Activated CD4-positive, alpha-beta T cell treated with anti-CD3 and anti-CD28 coated beads for 24 hours (primary cell): ENCODE measurements around the gene MAFF.
A peak's percentile ranks its signal among the peaks of the same experiment; 100 is the strongest.
"Not testable (repeated sequence)": the region's sequence is repeated elsewhere in the genome, so short reads cannot be mapped to it uniquely, and the experiment has no call there.

Experiments
- DNase-seq, 2 donors: peaks; one replicate each; pipeline ENCODE4 v3.0.0-alpha.2; 2020; ENCODE audit warnings: low read depth in 2 of 2

The MAFF gene

DNA sequence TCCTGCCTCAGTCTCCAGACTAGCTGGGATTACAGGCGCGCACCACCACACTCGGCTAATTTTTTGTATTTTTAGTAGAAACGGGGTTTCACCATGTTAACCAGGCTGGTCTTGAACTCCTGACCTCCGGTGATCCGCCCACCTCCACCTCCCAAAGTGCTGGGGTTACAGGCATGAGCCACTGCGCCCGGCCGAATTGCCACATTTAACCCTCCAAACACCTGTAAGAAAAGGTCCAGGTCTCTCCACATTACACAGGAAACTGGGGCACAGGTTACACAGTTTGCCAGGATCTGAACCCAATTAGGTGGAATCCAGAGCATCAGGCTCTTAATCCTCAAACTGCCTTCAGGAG lies 24.2 kb upstream of the MAFF start:
- not testable (repeated sequence) for DNase-seq

DNA sequence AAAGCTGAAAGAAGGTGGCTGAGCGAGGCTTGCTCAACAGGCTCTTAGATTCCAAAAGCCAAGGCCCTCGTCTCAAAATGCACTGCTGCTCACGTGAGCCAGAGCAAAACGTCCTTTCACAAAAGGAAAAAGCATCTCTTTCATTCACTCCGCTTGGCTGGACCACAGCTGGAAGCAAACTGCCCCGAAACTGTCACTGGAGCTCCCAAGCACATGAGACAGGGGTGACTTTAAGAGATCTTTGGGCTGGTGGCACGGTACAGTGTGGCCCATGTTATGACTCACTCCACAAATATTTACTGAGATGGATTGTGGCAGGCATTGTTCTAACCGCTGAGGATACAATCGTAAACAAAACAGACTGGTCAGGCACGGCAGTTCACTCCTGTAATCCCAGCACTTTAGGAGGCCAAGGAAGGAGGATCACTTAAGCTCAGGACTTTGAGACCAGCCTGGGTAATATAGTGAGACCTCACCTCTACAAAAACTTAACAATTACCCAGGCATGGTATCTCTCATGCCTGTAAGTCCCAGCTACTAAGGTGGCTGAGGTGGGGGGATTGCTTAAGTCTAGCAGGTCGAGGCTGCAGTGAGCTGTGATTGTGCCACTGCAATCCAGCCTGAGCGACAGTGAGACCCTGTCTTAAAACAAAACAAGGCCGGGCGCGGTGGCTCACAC lies 23.7 kb upstream of the MAFF start:
- no peak for DNase-seq

DNA sequence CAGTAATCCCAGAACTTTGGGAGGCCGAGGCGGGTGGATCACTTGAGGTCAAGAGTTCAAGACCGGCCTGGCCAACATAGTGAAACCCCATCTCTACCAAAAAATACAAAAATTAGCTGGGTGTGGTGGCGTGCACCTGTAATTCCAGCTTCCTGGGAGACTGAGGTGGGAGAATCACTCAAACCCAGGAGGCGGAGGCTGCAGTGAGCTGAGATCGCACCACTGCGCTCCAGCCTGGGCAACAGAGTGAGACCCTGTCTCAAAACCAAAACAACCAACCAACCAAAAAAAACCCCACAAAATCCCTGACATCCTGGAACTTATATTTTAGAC lies 23.2 kb upstream of the MAFF start:
- not testable (repeated sequence) for DNase-seq

DNA sequence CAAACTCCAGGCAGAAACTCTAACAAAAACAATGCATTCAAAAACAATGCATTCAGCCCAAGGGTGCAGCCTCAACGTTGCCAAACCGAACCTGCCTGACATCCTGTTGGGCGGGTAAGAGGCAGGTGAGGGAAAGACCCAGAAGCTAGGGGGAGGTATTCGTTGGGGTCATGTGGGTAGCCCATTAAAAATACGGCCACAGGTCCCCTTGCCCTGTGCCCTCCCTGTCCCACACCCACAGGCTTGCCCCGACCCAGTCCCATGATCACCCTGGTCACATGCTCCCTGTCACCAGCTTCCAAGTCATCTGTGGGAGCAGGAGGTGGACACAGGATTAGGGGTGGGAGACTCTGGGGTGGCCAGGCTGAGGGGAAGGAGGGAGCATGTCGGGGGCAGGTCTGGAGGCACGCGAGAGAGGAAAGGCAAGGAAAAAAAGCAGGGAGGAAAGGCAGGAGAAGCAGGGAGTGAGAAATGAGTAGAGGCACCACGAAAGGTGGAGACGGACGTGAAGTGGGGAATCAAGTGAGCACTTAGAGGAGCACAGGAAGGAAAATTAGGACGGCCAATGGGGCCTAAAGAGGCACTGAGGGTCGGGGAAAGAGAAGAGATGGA lies 20.8 kb upstream of the MAFF start:
- no peak for DNase-seq

DNA sequence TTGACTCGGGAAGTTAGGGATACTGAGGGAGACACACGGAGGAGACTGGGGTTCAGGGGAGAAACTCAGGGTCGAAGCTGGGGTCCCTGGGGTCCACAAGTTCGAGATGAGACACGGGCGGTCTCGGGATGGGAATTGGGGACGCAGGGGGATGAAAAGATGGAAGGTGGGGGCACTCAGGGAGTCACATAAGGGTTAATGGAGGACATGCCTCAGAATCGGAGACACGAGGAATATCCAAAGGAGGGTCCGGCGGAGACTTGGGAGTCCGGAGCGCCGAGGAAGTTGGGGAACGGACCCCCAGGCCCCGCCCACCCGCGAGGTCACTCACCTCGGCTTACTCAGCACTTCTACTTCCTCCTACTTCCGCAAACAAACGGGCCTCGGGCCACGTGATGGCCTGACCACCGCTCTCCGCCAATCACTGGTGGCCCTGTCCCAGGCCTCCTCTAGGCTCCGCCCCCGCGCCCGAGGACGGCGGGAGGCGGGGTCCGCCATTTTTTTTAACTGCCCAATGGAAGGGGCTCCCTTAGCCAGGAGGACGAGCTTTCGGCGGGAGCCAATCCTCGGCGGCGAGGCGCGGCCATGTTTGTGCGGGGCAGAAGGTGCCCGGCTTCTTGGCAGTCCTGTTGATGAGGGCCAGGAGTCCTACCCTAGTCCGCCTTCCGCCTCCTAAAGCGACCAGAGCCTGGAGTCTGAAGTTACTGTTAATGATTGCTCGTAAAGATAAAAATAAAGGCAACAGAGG lies 20.2 kb upstream of the MAFF start, which contains the start of gene PLA2G6:
Gene PLA2G6 (minus strand): TSS at position 378 of the 748 bp plus-strand sequence. CDS start 12,404 bp downstream, outside the sequence.
- DNase-seq = peak; percentile 94 to 95

DNA sequence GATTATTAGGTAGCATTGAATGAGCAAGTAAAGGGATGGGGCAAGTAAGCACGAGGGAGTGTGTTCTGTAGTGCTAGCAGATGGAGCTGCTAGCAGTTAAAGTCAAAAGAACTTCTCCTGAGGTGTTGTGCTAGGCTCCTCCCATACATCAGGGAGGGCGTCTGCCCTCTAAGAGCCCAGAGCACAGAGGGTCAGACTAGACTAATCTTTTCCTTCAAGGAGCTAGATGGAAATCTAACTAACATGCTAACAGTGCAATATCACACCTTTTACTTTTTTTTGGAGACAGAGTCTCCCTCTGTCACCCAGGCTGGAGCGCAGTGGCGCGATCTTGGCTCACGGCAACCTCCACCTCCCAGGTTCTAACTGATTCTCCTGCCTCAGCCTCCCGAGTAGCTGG lies 17.0 kb upstream of the MAFF start:
- no peak for DNase-seq

DNA sequence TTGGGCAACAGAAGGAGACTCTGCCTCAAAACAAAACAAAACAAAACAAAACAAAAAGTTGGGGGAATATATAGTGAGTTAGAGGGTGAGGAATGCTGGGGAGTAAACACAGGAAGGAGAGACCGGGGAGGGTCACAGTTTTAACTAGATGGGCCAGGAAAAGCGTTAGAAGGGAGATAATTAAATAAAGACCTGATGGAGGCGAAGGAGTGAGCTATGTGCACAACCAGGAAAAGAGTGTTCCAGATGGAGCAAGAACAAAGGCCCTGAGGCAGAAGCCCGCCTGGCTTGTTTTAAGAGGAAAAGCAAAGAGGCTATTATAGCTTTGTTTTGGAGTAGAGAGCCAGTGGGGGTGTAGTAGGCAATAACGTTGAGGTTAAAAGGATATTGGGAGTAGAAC lies 15.4 kb upstream of the MAFF start:
- DNase-seq = no peak

DNA sequence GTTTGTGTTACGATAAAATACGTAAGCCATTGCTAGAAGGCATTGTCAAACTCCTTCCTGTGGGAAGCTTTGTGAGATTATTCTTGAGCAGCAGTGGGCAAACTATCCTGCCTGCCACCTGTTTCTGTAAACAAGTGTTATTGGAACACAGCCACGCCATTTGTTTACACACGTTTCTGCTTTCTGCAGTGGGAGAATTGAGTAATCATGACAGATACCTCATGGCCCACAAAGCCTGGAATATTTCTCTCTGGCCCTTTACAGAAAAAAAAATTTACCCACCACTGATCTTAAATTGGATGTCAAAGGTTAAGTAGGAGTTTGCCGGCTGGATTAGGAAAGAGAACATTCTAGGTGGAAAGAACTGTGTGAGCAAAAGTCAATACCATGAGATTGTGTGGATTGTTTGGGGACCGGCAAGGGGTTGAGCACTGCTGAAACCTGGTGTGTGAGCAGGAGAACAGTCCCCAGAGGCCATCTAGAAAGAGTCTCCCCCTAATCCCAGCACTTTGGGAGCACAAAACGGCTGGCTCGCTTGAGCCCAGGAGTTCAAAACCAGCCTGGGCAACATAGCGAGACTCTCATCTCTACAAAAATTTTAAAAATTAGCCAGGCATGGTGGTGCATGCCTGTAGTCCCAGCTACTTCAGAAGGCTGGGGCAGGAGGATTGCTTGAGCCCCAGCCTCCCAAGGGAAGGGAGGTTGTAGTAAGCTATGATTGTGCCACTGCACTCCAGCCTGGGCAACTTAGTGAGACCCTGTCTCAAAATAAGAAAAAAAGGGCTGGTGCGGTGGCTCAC lies 14.2 kb upstream of the MAFF start:
- DNase-seq = no peak

DNA sequence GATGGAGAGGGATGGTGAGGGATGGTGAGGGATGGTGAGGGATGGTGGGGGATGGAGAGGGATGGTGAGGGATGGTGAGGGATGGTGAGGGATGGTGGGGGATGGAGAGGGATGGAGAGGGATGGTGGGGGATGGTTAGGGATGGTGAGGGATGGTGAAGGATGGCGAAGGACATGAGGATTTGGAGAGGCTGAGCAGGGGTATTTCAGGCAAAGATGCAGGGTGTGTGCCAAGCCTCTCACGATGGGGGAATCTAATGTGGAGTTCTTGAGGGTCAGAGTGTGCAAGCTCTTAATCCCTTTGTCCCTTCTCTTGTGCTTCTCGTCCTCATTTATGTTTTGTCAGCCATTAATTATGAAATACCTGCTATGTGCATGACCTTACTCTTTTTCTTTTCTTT lies 12.7 kb upstream of the MAFF start:
- DNase-seq = no peak

DNA sequence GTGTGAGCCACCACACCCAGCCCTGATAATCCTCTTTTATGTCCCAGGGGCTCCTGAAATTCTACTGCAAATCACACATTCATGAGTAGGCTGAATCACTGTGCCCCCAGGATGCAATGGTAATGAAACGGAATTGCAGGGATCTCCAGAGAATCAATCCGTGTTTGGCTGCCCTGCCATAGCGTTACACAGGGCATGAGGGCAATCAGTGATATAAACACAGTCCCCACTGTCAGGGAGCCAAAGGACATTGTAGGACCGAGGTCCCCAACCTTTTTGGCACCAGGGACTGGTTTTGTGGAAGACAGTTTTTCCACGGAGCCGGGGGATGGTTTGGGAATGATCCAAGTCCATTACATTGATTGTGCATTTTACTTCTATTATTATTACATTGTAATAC lies 11.2 kb upstream of the MAFF start:
- no peak for DNase-seq

DNA sequence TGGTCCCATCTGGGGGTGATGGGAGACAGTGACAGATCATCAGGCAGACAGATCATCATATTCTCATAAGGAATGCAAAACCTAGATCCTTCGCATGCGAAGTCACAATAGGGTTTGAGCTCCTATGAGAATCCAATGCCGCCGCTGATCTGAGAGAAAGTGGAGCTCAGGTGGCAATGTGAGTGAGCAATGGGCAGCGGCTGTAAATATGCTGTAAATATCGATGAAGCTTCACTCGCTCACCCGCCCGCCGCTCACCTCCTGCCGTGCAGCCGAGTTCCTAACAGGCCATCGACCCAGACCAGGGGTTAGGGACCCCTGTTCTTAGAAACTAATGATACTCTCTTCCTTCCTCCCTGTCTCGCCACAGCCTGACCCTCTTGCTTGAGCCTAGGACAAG lies 10.7 kb upstream of the MAFF start:
- no peak for DNase-seq

DNA sequence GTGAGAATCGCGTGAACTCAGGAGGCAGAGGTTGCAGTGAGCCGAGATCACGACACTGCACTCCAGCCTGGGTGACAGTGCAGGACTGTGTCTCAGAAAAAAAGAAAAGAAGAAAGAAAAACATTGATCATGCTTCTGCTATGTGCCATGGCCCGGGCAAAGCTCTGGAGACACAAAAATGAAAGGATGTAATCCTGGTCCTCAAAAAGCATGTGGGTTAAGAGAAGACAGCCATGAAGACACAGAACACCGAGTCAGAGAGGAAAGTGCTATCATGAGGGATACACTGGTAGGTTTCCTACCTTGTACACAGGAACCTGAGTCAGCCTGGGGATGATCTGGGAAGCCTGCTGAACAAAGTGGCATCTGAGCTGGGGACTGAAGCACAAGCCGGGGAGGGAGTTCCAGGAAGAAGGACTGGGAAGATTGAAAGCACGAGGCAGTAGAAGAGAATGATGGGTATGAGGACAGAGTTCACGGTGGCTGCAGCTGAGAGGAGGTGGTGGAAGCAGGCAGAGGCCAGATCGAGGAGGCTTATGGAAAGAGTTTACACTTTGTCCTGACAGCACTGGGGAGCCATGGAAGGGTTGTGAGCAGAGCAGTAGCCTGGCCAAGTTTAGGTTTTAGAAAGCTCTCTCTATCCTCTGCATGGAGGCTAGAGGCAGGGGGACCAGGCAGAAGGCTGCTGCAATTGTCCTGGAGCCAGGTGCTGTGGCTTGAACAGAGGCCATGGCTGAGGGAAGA lies 9.9 kb upstream of the MAFF start:
- DNase-seq = no peak

DNA sequence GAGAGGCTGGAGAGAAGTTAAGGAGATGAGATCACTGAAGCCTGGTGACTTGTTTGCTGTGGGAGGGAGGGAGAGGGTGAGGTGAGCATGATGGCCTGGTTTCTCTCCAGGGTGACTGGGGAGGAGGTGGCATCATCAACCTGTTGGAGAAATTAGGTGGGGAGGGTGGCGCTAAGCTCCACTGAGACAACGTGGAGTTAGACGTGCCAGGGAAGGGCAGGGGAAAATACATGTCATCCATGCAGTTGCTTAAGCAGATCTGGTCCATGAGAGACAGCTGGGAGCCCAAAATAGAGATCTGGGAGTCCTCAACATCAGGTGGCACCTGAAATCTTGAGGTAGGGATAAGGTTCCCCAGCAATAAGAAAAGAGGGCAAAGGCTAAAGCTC lies 9.3 kb upstream of the MAFF start:
- no peak for DNase-seq

DNA sequence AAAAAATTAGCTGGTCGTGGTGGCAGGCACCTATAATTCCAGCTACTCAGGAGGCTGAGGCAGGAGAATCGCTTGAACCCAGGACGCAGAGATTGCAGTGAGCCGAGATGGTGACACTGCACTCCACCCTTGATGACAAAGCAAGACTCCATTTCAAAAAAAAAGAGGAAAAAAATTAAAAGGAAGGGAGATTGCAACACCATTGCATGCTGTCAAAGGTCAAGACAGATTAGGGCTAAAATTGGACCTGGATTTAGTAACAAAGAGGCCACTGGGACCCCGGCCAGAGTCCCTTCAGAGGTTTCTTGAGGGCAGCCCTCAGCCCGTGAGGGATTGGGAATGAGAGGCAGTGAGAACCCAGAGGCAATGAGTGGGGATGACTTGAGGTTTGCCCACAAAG lies 8.2 kb upstream of the MAFF start:
- DNase-seq = no peak

DNA sequence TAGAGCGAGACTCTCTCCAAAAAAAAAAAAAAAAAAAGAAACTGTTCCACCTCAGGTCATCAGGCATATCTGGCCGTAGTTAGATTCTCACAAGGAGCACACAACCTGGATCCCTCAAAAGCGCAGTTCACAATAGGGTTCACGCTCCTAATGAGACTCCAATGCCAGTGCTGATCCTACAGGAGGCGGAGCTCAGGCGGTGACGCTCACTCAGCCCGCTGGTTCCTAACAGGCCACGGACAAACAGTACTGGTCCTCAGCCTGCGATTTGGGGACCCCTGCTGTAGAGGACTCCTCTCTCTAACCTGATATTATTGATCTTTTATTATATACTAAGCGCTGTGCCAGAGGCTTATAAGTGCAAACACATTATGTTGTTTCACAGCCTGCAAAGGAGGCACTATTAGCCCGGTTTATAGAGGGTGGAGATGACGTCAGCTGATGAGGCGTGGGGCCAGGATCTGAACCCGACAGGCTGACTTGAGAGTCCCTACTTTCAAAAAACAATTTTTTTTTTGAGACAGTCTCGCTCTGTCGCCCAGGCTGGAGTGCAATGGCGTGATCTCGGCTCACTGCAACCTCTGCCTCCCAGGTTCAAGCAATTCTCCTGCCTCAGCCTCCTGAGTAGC lies 4.9 kb upstream of the MAFF start:
- DNase-seq = no peak

DNA sequence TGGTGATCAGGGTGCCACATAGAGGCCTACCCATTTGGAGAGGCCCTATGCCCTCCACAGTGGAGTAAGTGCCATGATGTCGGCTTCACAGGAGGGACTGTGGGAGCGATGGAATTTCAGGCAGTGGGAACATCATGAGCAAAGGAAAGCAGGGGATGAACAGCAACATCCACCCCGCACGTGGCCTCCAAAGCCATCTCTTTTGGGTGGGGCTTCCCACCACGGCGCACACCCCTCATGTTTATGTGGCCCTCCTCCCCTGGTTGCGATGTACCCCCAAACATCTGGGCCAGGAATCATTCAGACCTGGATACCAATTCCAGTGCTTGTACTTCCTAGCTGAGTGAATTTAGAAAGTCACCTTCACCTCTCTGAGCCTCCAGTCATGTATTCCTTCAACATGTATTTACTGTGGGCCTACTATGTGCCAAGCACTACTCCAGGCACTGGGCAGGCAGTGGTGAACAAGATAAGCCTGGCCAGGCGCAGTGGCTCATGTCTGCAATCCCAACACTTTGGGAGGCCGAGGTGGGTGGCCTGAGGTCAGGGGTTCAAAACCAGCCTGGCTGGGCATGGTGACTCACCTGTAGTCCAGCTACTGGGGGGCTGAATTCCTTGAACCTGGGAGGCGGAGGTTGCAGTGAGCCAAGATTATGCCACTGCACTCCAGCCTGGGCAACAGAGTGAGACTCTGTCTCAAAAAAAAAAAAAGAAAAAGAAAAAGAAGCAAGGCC lies 1.8 kb upstream of the MAFF start:
- DNase-seq = no peak

DNA sequence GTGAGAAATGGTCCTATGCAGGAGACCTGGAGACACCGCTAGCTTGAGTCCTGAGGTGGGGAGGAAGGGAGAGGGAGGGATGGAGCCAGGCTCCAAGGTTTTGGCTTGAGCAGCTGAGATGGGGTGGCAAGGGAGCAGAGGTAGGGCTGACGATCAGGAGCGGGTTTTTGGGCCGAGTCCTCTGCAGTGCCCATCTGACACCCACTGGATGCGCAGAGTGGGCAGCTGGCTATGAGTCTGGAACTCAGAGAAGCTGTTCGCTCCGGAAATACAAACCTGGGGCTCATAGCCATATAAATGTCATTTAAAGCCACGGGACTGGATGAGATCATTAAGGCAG lies 453 bp upstream of the MAFF start:
- DNase-seq = no peak

DNA sequence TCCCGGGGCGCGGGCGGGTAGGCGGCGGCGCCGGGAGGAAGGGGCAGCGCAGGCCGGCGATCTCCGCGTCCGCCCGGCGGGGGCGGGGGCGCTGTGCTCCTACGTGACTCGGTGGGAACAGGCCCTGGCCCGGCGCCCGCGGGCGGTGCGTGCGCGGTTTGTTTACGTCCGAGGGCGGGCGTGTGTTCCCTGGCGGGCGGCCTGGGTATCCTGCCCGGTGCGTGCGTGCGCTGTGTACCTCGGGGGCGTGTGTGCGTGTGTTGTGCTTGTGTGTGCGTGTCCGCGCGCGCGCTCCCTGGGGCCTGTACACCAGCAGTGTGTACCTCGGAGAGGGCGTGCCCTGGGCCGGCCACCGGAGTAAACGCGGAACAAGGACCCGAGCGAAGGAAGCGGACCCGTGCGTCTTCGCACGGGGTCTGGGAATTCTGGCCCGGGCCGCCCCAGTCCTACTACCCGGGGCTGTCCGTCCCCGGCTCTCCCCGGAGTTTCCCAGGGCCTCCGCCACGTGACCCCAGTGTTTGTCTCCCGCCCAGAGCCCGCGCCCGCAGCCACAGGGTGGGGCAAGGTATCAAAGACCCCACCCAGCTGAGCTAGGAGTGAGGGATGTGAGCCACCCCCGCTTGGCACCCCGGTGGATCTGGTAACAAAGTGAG lies 769 bp downstream of the MAFF start:
- peak in 1 of 2 donors; percentile 45 for DNase-seq

DNA sequence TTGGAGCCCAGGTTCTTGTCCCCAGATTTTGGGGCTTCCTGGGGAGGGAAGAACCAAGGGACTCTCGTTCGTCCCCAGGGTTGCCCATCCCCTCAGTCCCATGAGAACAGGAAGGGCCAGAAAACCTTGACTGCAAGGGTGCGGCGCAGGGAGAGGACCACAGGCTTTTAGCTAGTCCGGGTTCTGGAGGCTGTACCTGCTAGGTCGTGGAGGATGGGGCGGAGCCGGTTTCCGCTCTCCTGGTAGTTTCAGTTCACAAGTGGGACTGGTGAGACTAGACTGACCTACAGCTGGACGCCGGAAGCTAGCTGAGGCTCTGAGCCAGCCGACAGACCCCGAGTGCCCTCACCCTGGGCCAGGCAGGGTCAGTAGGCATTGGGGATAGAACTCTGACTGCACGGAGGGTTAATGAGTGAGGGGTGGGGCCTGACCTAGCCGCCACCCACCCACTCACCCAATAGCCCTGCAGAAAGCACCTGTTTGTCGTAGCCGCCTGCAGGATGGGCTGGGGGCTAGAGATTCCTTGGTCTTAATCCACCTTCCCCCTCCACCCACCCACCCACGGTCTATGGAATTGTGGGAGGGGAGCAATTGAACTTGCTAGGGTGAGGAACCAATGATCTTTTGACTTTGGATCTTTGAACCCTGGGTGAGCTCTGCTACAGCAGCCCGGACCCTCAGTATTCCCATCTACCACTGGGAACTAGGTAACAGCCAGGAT lies 1.5 kb downstream of the MAFF start:
- DNase-seq = no peak
